Measurements from ENCODE around the gene TSPAN7. TPM values are rescaled to one million over a fixed set of nuclear protein-coding genes. Genes with fewer than 3 reads are reported as not detected.

TSPAN7 gene
- total and polyA plus RNA-seq, 4 donors: 6.2 to 71.1 (median 23.7) TPM

Other genes starting within 250 kb of the TSPAN7 start
- 10 to 100 TPM; 17.4 to 21.8 TPM for gene RPGR, start 234.0 kb upstream of the TSPAN7 start, total RNA-seq
- gene RPGR, start 234.0 kb upstream of the TSPAN7 start, polyA plus RNA-seq: 1 to 10 TPM; 2.6 to 6.3 TPM
- gene OTC, start 208.9 kb upstream of the TSPAN7 start, total RNA-seq: 1 to 10 TPM in 1 of 2 donors, under 1 TPM in 1; 0.23 to 1.4 TPM
- gene OTC, start 208.9 kb upstream of the TSPAN7 start, polyA plus RNA-seq: 10 to 100 TPM in 1 of 2 donors, 1 to 10 TPM in 1; 3.3 to 29.6 TPM
- 10 to 100 TPM; 24.4 to 26.1 TPM for gene MID1IP1, start 239.9 kb downstream of the TSPAN7 start, total RNA-seq
- gene MID1IP1, start 239.9 kb downstream of the TSPAN7 start, polyA plus RNA-seq: 10 to 100 TPM; 27.9 to 34.0 TPM

All from aorta (tissue), 4 donors.